GM12878 (cell line): ENCODE measurements around the gene MTSS2. TPM values are rescaled to one million over a fixed set of nuclear protein-coding genes. Genes with fewer than 3 reads are reported as not detected.

Experiments
- ATAC-seq: fragments of 200-7000 bp; cut with Tn5 transposase; 3 replicates; pipeline ENCODE4 v1.9.1; 2020; ENCODE audit warnings: mild to moderate bottlenecking, moderate library complexity
- BruUV-seq: library from RNA; stranded (reverse); fragments of 400-500 nt; replicated peaks from 2 replicates; lab custom pipeline; 2021; lab: Mats Ljungman, UMichigan
- CTCF ChIA-PET: fragments of 300-600 bp; sonication (Branson Sonifier 250); formaldehyde crosslinking; extraction: SDS; loops from one replicate; lab custom pipeline; 2021; ENCODE audit warnings: inconsistent platforms; lab: Yijun Ruan, JAX
- POLR2A ChIA-PET: fragments of 350-600 bp; formaldehyde crosslinking; extraction: SDS; loops from one replicate; lab custom pipeline; 2021; ENCODE audit warnings: inconsistent platforms; lab: Charles Lee
- RAD21 ChIA-PET: fragments of 300-600 bp; sonication (Branson Sonifier 250); formaldehyde crosslinking; loops from one replicate; lab custom pipeline; 2023; ENCODE audit warnings: antibody characterized with exemption; ENCODE audit not compliant: unreplicated experiment; lab: Charles Lee
- SMC1A ChIA-PET: fragments of 300-600 bp; sonication (Branson Sonifier 250); formaldehyde crosslinking; loops from one replicate; lab custom pipeline; 2023; ENCODE audit not compliant: unreplicated experiment, uncharacterized antibody; lab: Charles Lee
- DNase-seq: peaks from one replicate; pipeline ENCODE4 v3.0.0-alpha.2; 2011; ENCODE audit warnings: low read depth, low spot score
- FAIRE-seq: peaks from 3 replicates; lab custom pipeline; 2011; peaks lifted over from hg19 to GRCh38; lab: Jason Lieb, UNC
- H2AFZ ChIP-seq: 2 replicates; pipeline ENCODE4 v1.6.0; 2011; ENCODE audit warnings: low read depth, low read length, control low read depth; ENCODE audit not compliant: control insufficient read depth
- H3K27ac ChIP-seq: 2 replicates; pipeline ENCODE4 v1.5.1; 2011; ENCODE audit warnings: control low read depth; ENCODE audit not compliant: control insufficient read depth, insufficient read depth
- H3K27me3 ChIP-seq, 2 experiments: replicated peaks in 1 of 2; 2 replicates each; pipeline versions ENCODE4 v1.6.0 to v1.6.1; 2011; ENCODE audit warnings: low read length in 1 of 2; ENCODE audit not compliant: control insufficient read depth in 2 of 2, insufficient read depth in 2 of 2
- H3K36me3 ChIP-seq, 2 experiments: 2 replicates each; pipeline ENCODE4 v1.5.1; 2011; ENCODE audit warnings: low read length in 1 of 2; ENCODE audit not compliant: control insufficient read depth in 2 of 2, insufficient read depth in 2 of 2
- H3K4me1 ChIP-seq: 2 replicates; pipeline ENCODE4 v1.6.1; 2011; ENCODE audit warnings: mild to moderate bottlenecking, low read length, moderate library complexity, mixed read lengths; ENCODE audit not compliant: control insufficient read depth, insufficient read depth
- H3K4me2 ChIP-seq: 2 replicates; pipeline ENCODE4 v1.6.0; 2011; ENCODE audit warnings: control low read depth; ENCODE audit not compliant: control insufficient read depth, insufficient read depth
- H3K4me3 ChIP-seq: fragments of 200-600 bp; sonication (generic); 2 replicates; pipeline ENCODE4 v1.5.1; 2016
- H3K79me2 ChIP-seq: 2 replicates; pipeline ENCODE4 v1.6.0; 2011; ENCODE audit warnings: low read length; ENCODE audit not compliant: control insufficient read depth, insufficient read depth
- H3K9ac ChIP-seq: 2 replicates; pipeline ENCODE4 v1.8.0; 2011; ENCODE audit warnings: low read length, control low read depth, mixed read lengths; ENCODE audit not compliant: control insufficient read depth, insufficient read depth
- H3K9me3 ChIP-seq: replicated peaks from 3 replicates; pipeline ENCODE4 v1.5.1; 2011; ENCODE audit warnings: mild to moderate bottlenecking, low read length; ENCODE audit not compliant: control insufficient read depth, insufficient read depth
- H4K20me1 ChIP-seq: 2 replicates; pipeline ENCODE4 v1.6.0; 2011; ENCODE audit not compliant: control insufficient read depth, insufficient read depth
- EGR1 ChIP-seq, 2 experiments: IDR thresholded peaks; 1 replicate in 1 of 2; 2 replicates in 1 of 2; pipeline ENCODE4 v1.6.1; 2011 to 2012; ENCODE audit warnings: low read depth in 2 of 2, low read length in 2 of 2, borderline replicate concordance in 1 of 2, mild to moderate bottlenecking in 1 of 2, moderate library complexity in 1 of 2
- HCFC1 ChIP-seq: fragments of 150-350 bp; IDR thresholded peaks from 2 replicates; pipeline ENCODE4 v1.6.1; 2014; ENCODE audit warnings: low read length
- MEF2B ChIP-seq: fragments of 450-650 bp; IDR thresholded peaks from 2 replicates; pipeline ENCODE4 v1.6.1; 2018; ENCODE audit warnings: mild to moderate bottlenecking, moderate library complexity; ENCODE audit not compliant: partially characterized antibody, poor library complexity, severe bottlenecking
- MYC ChIP-seq: IDR thresholded peaks from 2 replicates; pipeline ENCODE4 v1.6.1; 2011; ENCODE audit warnings: mild to moderate bottlenecking, low read length, moderate library complexity, inconsistent platforms; ENCODE audit not compliant: insufficient read depth, insufficient replicate concordance, insufficient read length, severe bottlenecking
- NRF1 ChIP-seq: conservative IDR thresholded peaks from 2 replicates; pipeline ENCODE4 v1.6.1; 2011; ENCODE audit warnings: mild to moderate bottlenecking, low read depth, low read length, improper control_type of control experiment
- PAX5 ChIP-seq: IDR thresholded peaks from 2 replicates; pipeline ENCODE4 v1.6.1; 2011; ENCODE audit warnings: low read depth, low read length, borderline replicate concordance
- RAD51 ChIP-seq: fragments of 450-650 bp; IDR thresholded peaks from 2 replicates; pipeline ENCODE4 v1.6.1; 2016; ENCODE audit warnings: moderate library complexity, mild to moderate bottlenecking, inconsistent platforms
- SP1 ChIP-seq: IDR thresholded peaks from one replicate; pipeline ENCODE4 v1.6.1; 2011; ENCODE audit warnings: low read depth, low read length
- TCF12 ChIP-seq: IDR thresholded peaks from 2 replicates; pipeline ENCODE4 v1.6.1; 2011; ENCODE audit warnings: low read depth, mild to moderate bottlenecking, low read length
- ZBED1 ChIP-seq: IDR thresholded peaks from 2 replicates; pipeline ENCODE4 v1.6.1; 2016; ENCODE audit warnings: borderline replicate concordance
- ZNF217 ChIP-seq: fragments of 450-650 bp; IDR thresholded peaks from 2 replicates; pipeline ENCODE4 v1.6.1; 2017; ENCODE audit warnings: antibody characterized with exemption, mild to moderate bottlenecking
- ZNF24 ChIP-seq: fragments of 450-650 bp; IDR thresholded peaks from 2 replicates; pipeline ENCODE4 v1.6.1; 2017; ENCODE audit warnings: antibody characterized with exemption, mild to moderate bottlenecking
- WGBS: methylation state at CpG from one replicate; pipeline ENCODE4 v1.1.6; 2016; ENCODE audit warnings: low lambda C conversion rate; ENCODE audit not compliant: insufficient replicate concordance, insufficient coverage; ENCODE audit errors: missing lambda C conversion rate; 5-methylcytosine and 5-hydroxymethylcytosine counted together
- in situ Hi-C: fragments of 300-500 bp; cut with MboI; formaldehyde crosslinking; loops from 9 replicates; pipeline ENCODE4 v1.14.3; 2018; ENCODE audit warnings: mixed read lengths
- intact Hi-C: fragments of 100-400 bp; cut with micrococcal nuclease; formaldehyde crosslinking; loops from one replicate; pipeline ENCODE4 v1.14.2; 2022; ENCODE audit not compliant: unreplicated experiment
- polyA plus RNA-seq, 11 experiments: library from polyadenylated mRNA; depleted of rRNA in 4 of 11; unstranded in 6 of 11; stranded (reverse) in 5 of 11; fragments of >200 nt; fragmentation: Nextera tagmentation in 4 of 11; fragmentation: Illumina TruSeq in 1 of 11; extraction: Ambion mirVana in 4 of 11; extraction: Trizol in 1 of 11; gene quantifications; 1 replicate in 1 of 11; 2 replicates in 10 of 11; pipeline versions ENCODE4 v1.2.1 to v1.2.3, GENCODE V29; 2011 to 2016; ENCODE audit warnings: inconsistent platforms in 2 of 11, missing spikeins in 2 of 11, low read depth in 1 of 11
- total RNA-seq, 4 experiments: library from RNA; depleted of rRNA in 3 of 4; stranded (reverse); fragments of >200 nt in 3 of 4; fragmentation: Illumina TruSeq in 1 of 4; extraction: Trizol in 1 of 4; gene quantifications; 2 replicates each; pipeline versions ENCODE4 v1.2.1 to v1.2.3, GENCODE V29; 2013 to 2021
- TF ChIP-seq, protein P1 (sequence below): IDR thresholded peaks from 2 replicates; pipeline ENCODE4 v1.6.1; 2011; ENCODE audit warnings: low read depth, mild to moderate bottlenecking, low read length, moderate library complexity, borderline replicate concordance; ENCODE audit errors: extremely low read depth
- TF ChIP-seq, protein P2 (sequence below): IDR thresholded peaks from 2 replicates; pipeline ENCODE4 v1.6.1; 2012; ENCODE audit warnings: low read length, inconsistent platforms
- TF ChIP-seq, protein P3 (sequence below), 3 experiments: IDR thresholded peaks in 2 of 3; conservative IDR thresholded peaks in 1 of 3; 2 replicates each; pipeline ENCODE4 v1.5.1; 2011; ENCODE audit warnings: low read depth in 3 of 3, low read length in 3 of 3, mild to moderate bottlenecking in 3 of 3, control low read depth in 2 of 3, moderate library complexity in 2 of 3, inconsistent platforms in 1 of 3, mixed read lengths in 1 of 3; ENCODE audit not compliant: control insufficient read depth in 2 of 3, insufficient read depth in 1 of 3; ENCODE audit errors: extremely low read depth in 1 of 3
- TF ChIP-seq, protein P4 (sequence below): fragments of 450-650 bp; IDR thresholded peaks from 2 replicates; pipeline ENCODE4 v1.6.1; 2016; ENCODE audit warnings: mild to moderate bottlenecking

MTSS2 gene
- total and polyA plus RNA-seq, 10 of the 15 experiments (the other 5 are each of a cell fraction or from before 2014, with no cell fraction given): under 0.01 to 0.51 (median 0.14) TPM; not detected in 4

DNA sequence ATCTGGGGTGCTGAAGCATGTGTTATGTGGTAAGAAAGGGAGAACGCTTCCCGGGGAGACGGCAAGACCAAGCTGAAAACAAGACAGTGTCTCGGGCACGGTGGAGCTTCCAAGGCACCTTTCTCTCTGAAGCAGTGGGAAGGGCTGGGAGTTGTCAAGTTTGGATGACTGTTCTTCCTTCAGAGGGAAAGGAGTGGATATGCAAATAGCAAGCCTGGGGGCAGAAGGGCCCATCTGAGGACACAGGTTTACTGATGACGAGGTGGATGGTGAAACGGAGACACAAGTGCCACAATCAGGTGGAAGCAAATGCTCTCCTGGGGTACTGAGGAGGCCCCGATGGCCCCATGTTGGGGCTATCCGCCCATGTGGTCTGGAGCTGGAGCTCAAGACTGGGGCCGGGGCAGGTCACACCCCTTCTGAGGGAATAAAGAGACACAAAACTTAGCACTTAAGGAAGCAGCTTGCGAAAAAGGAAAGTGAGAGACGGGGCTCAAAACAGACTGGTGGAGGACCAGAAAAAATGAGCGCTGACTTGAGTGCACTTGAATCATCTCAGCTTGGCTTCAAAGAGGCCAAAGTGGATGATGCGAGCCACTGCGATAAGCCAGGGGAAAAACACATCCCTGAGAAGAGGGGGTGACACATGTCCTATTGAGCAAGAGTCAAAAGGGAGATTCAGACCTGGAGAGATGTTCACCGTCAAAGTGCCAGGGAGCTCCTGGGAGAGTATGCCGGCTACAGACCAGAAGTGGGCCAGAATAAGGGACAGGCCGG, 34.8 kb upstream of the MTSS2 start:
- no peak overlapping the region for H3K27ac ChIP-seq
- SMC1A ChIA-PET: no interaction called here
- H3K4me2 ChIP-seq: no peak overlapping the region
- H3K79me2 ChIP-seq: no peaks in the 10 kb centered on the region
- TF ChIP-seq MYC: no peak
- no peak for TF ChIP-seq PAX5
- TF ChIP-seq, protein P1, sequence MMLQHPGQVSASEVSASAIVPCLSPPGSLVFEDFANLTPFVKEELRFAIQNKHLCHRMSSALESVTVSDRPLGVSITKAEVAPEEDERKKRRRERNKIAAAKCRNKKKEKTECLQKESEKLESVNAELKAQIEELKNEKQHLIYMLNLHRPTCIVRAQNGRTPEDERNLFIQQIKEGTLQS: no peak
- TF ChIP-seq ZBED1: no peak
- no peak for TF ChIP-seq HCFC1
- no peak for TF ChIP-seq TCF12
- TF ChIP-seq EGR1 (IDR thresholded peaks at IDR 0.05; ENCODE audit: borderline replicate concordance in 1 of 2, low read depth in 2 of 2, low read length in 2 of 2): no peak
- TF ChIP-seq NRF1: no peak
- TF ChIP-seq ZNF24: no peak
- TF ChIP-seq RAD51: no peak
- no peak for TF ChIP-seq ZNF217
- no peak for TF ChIP-seq SP1
- TF ChIP-seq, protein P2, sequence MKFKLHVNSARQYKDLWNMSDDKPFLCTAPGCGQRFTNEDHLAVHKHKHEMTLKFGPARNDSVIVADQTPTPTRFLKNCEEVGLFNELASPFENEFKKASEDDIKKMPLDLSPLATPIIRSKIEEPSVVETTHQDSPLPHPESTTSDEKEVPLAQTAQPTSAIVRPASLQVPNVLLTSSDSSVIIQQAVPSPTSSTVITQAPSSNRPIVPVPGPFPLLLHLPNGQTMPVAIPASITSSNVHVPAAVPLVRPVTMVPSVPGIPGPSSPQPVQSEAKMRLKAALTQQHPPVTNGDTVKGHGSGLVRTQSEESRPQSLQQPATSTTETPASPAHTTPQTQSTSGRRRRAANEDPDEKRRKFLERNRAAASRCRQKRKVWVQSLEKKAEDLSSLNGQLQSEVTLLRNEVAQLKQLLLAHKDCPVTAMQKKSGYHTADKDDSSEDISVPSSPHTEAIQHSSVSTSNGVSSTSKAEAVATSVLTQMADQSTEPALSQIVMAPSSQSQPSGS: no peak
- TF ChIP-seq, protein P3, sequence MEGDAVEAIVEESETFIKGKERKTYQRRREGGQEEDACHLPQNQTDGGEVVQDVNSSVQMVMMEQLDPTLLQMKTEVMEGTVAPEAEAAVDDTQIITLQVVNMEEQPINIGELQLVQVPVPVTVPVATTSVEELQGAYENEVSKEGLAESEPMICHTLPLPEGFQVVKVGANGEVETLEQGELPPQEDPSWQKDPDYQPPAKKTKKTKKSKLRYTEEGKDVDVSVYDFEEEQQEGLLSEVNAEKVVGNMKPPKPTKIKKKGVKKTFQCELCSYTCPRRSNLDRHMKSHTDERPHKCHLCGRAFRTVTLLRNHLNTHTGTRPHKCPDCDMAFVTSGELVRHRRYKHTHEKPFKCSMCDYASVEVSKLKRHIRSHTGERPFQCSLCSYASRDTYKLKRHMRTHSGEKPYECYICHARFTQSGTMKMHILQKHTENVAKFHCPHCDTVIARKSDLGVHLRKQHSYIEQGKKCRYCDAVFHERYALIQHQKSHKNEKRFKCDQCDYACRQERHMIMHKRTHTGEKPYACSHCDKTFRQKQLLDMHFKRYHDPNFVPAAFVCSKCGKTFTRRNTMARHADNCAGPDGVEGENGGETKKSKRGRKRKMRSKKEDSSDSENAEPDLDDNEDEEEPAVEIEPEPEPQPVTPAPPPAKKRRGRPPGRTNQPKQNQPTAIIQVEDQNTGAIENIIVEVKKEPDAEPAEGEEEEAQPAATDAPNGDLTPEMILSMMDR (IDR thresholded peaks at IDR 0.05 in 2 of 3, conservative IDR thresholded peaks at IDR 0.05 in 1 of 3; ENCODE audit: control insufficient read depth in 2 of 3, extremely low read depth in 1 of 3, insufficient read depth in 1 of 3, low read depth in 3 of 3, low read length in 3 of 3): no peak
- TF ChIP-seq, protein P4, sequence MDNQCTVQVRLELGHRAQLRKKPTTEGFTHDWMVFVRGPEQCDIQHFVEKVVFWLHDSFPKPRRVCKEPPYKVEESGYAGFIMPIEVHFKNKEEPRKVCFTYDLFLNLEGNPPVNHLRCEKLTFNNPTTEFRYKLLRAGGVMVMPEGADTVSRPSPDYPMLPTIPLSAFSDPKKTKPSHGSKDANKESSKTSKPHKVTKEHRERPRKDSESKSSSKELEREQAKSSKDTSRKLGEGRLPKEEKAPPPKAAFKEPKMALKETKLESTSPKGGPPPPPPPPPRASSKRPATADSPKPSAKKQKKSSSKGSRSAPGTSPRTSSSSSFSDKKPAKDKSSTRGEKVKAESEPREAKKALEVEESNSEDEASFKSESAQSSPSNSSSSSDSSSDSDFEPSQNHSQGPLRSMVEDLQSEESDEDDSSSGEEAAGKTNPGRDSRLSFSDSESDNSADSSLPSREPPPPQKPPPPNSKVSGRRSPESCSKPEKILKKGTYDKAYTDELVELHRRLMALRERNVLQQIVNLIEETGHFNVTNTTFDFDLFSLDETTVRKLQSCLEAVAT: no peak
- no peak for TF ChIP-seq MEF2B
- TF ChIP-seq, all 136 proteins: peak for 0
- H3K4me3 ChIP-seq: no peak overlapping the region
- 99% methylated on average over 18 of the region's 18 CpGs for whole genome bisulfite sequencing
- in situ Hi-C loops (no loop called here), intact Hi-C loops (no loop called here)
- H2AFZ ChIP-seq: no peak overlapping the region
- H4K20me1 ChIP-seq: no peaks in the 10 kb centered on the region
- CTCF ChIA-PET: no interaction called here
- H3K9ac ChIP-seq: no peak overlapping the region
- no peaks in the 10 kb centered on the region for H3K27me3 ChIP-seq
- BruUV-seq: no TSS peak
- RAD21 ChIA-PET: no interaction called here
- no peaks in the 10 kb centered on the region for H3K4me1 ChIP-seq
- no peak for FAIRE-seq
- DNase-seq: no peak
- POLR2A ChIA-PET: no interaction called here
- no peaks in the 10 kb centered on the region for H3K9me3 ChIP-seq
- ATAC-seq: no peak
- H3K36me3 ChIP-seq: no peaks in the 10 kb centered on the region; a peak in 2 of 4 replicates
